Measurements from ENCODE around the gene SIL1.

DNA sequence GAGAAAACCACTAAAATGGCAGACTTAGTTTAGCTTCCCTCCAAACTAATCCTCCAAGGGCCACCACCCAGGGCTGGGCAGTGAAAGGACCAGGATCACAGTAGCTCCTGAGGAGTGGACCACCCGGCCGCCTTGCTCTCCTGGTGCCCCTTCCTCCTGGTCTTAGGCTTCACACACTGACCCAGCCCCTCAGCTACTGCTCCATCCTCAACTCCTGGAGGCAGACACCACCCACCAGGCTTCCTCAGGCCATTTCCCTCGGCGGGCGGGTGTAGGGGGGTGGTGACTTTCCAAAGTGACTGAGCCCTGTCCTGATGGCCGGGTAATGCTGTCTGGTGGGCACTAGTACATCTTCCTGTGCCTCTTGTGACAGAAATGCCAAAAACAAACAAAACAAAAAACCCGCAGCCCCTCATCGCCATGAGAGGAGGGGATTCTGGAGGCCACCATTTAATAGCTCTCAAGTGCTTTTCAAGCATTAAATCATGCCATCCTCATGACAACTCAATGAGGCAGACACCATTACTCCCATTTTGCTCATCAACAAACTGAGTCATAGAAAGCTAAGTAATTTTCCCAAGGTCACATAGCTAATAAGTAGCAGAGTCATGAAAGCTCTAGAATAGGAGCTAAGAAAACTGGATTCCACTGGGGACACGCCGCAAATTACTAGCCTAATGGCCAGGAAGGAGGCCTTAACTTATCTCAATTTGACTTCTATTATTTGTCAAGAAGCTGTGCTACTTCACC lies 231.8 kb downstream of the SIL1 start:
- TF ChIP-seq, protein P1, sequence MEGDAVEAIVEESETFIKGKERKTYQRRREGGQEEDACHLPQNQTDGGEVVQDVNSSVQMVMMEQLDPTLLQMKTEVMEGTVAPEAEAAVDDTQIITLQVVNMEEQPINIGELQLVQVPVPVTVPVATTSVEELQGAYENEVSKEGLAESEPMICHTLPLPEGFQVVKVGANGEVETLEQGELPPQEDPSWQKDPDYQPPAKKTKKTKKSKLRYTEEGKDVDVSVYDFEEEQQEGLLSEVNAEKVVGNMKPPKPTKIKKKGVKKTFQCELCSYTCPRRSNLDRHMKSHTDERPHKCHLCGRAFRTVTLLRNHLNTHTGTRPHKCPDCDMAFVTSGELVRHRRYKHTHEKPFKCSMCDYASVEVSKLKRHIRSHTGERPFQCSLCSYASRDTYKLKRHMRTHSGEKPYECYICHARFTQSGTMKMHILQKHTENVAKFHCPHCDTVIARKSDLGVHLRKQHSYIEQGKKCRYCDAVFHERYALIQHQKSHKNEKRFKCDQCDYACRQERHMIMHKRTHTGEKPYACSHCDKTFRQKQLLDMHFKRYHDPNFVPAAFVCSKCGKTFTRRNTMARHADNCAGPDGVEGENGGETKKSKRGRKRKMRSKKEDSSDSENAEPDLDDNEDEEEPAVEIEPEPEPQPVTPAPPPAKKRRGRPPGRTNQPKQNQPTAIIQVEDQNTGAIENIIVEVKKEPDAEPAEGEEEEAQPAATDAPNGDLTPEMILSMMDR (conservative IDR thresholded peaks at IDR 0.05): no peak
- TF ChIP-seq EZH2 (IDR thresholded peaks at IDR 0.05; ENCODE audit: low read depth): no peak
